H1 (cell line): ENCODE results near the gene CSN1S1. TPM values are rescaled to one million over a fixed set of nuclear protein-coding genes. Genes with fewer than 3 reads are reported as not detected.

Source experiments
- CTCF ChIA-PET: fragments of 300-600 bp; sonication (Branson Sonifier 250); formaldehyde crosslinking; loops from one replicate; lab custom pipeline; 2021; ENCODE audit not compliant: partially characterized antibody; lab: Charles Lee
- POLR2A ChIA-PET: fragments of 300-600 bp; sonication (Branson Sonifier 250); formaldehyde crosslinking; loops from one replicate; lab custom pipeline; 2021; ENCODE audit warnings: inconsistent platforms; ENCODE audit not compliant: partially characterized antibody; lab: Charles Lee
- DNase-seq, 2 experiments: peaks; one replicate each; pipeline versions ENCODE4 v3.0.0 to v3.0.0-alpha.2; 2010 to 2022; ENCODE audit warnings: low spot score in 2 of 2, low read depth in 1 of 2, mixed read lengths in 1 of 2
- FAIRE-seq: peaks from 2 replicates; lab custom pipeline; 2011; peaks lifted over from hg19 to GRCh38; lab: Jason Lieb, UNC
- H2AFZ ChIP-seq: 2 replicates; pipeline ENCODE4 v1.8.1; 2012; ENCODE audit warnings: low read length, inconsistent platforms
- H2AK5ac ChIP-seq: 2 replicates; pipeline ENCODE4 v1.6.1; 2013; ENCODE audit warnings: low read depth, low read length
- H2BK120ac ChIP-seq: replicated peaks from 2 replicates; pipeline ENCODE3; 2013; ENCODE audit warnings: low read depth, low read length, inconsistent platforms
- H2BK12ac ChIP-seq: 2 replicates; pipeline ENCODE4 v1.6.1; 2013; ENCODE audit warnings: low read depth, low read length
- H2BK15ac ChIP-seq: 2 replicates; pipeline ENCODE4 v1.6.1; 2013; ENCODE audit warnings: low read length
- H2BK20ac ChIP-seq: 2 replicates; pipeline ENCODE4 v1.6.1; 2013; ENCODE audit warnings: low read length
- H2BK5ac ChIP-seq: 2 replicates; pipeline ENCODE4 v1.6.1; 2013; ENCODE audit warnings: low read depth, low read length
- H3K14ac ChIP-seq: 2 replicates; pipeline ENCODE4 v1.6.1; 2013; ENCODE audit warnings: inconsistent platforms; ENCODE audit not compliant: insufficient read length
- H3K18ac ChIP-seq: 2 replicates; pipeline ENCODE4 v1.6.1; 2013; ENCODE audit warnings: low read length; ENCODE audit errors: extremely low read depth
- H3K23ac ChIP-seq: 2 replicates; pipeline ENCODE4 v1.6.1; 2013; ENCODE audit warnings: inconsistent platforms; ENCODE audit not compliant: insufficient read length
- H3K23me2 ChIP-seq: 2 replicates; pipeline ENCODE4 v1.6.1; 2013; ENCODE audit warnings: low read depth, low read length
- H3K27ac ChIP-seq: 2 replicates; pipeline ENCODE4 v1.6.1; 2011; ENCODE audit warnings: low read depth, low read length, inconsistent platforms
- H3K27me3 ChIP-seq, 4 experiments: replicated peaks in 1 of 4; 1 replicate in 1 of 4; 2 replicates in 3 of 4; pipeline versions ENCODE4 v1.6.1 to v1.8.1; 2011 to 2013; ENCODE audit warnings: low read length in 3 of 4, mild to moderate bottlenecking in 3 of 4, inconsistent platforms in 2 of 4, mixed read lengths in 2 of 4, moderate library complexity in 1 of 4; ENCODE audit not compliant: control insufficient read depth in 3 of 4, insufficient read depth in 3 of 4; ENCODE audit errors: extremely low read depth in 1 of 4
- H3K36me3 ChIP-seq, 4 experiments: 2 replicates each; pipeline versions ENCODE4 v1.6.1 to v1.8.1; 2011 to 2013; ENCODE audit warnings: mild to moderate bottlenecking in 4 of 4, low read length in 3 of 4, moderate library complexity in 2 of 4, control low read depth in 1 of 4, inconsistent platforms in 1 of 4; ENCODE audit not compliant: insufficient read depth in 4 of 4, control insufficient read depth in 2 of 4
- H3K4ac ChIP-seq: replicated peaks from 2 replicates; pipeline ENCODE3; 2013; ENCODE audit warnings: low read length, low read depth, mixed read lengths, inconsistent platforms; ENCODE audit not compliant: insufficient read length
- H3K4me1 ChIP-seq, 4 experiments: replicated peaks in 1 of 4; 1 replicate in 1 of 4; 2 replicates in 3 of 4; pipeline versions ENCODE4 v1.6.1 to v1.8.1; 2011 to 2013; ENCODE audit warnings: low read length in 3 of 4, inconsistent platforms in 2 of 4, mixed read lengths in 1 of 4; ENCODE audit not compliant: insufficient read depth in 4 of 4, control insufficient read depth in 3 of 4
- H3K4me2 ChIP-seq, 2 experiments: 2 replicates each; pipeline versions ENCODE4 v1.6.1 to v1.8.1; 2011 to 2013; ENCODE audit warnings: low read depth in 2 of 2, low read length in 2 of 2, control low read depth in 1 of 2, inconsistent platforms in 1 of 2, mild to moderate bottlenecking in 1 of 2; ENCODE audit not compliant: insufficient read depth in 1 of 2
- H3K4me3 ChIP-seq, 4 experiments: fragments of 200-600, 300-600 bp in 1 of 4; sonication (generic), shearing (Covaris generic), sonication (Bioruptor Twin) in 1 of 4; 2 replicates each; pipeline versions ENCODE4 v1.5.1 to v1.8.1; 2011 to 2016; ENCODE audit warnings: low read length in 4 of 4, low read depth in 3 of 4, control low read depth in 2 of 4, inconsistent platforms in 2 of 4, mild to moderate bottlenecking in 2 of 4, mixed read lengths in 1 of 4, moderate library complexity in 1 of 4; ENCODE audit not compliant: insufficient read depth in 2 of 4; ENCODE audit errors: extremely low read depth in 1 of 4
- H3K56ac ChIP-seq: replicated peaks from 2 replicates; pipeline ENCODE3; 2013; ENCODE audit warnings: low read depth, mild to moderate bottlenecking, mixed read lengths, low read length, inconsistent platforms; ENCODE audit not compliant: insufficient read length
- H3K79me1 ChIP-seq: 2 replicates; pipeline ENCODE4 v1.6.1; 2013; ENCODE audit warnings: low read depth, low read length, control low read depth
- H3K79me2 ChIP-seq, 2 experiments: 2 replicates each; pipeline versions ENCODE4 v1.6.1 to v1.8.1; 2012 to 2013; ENCODE audit warnings: low read length in 2 of 2, mild to moderate bottlenecking in 2 of 2, inconsistent platforms in 1 of 2; ENCODE audit not compliant: insufficient read depth in 2 of 2, control insufficient read depth in 1 of 2
- H3K9ac ChIP-seq, 4 experiments: replicated peaks in 1 of 4; 1 replicate in 1 of 4; 2 replicates in 3 of 4; pipeline versions ENCODE4 v1.6.1 to v1.8.1; 2011 to 2013; ENCODE audit warnings: low read depth in 3 of 4, low read length in 3 of 4, control low read depth in 2 of 4, mild to moderate bottlenecking in 2 of 4, moderate library complexity in 2 of 4, inconsistent platforms in 1 of 4; ENCODE audit errors: extremely low read depth in 1 of 4
- H3K9me3 ChIP-seq, 2 experiments: 2 replicates each; pipeline versions ENCODE4 v1.6.1 to v1.8.1; 2012 to 2013; ENCODE audit warnings: mild to moderate bottlenecking in 2 of 2, moderate library complexity in 2 of 2, control low read depth in 1 of 2, inconsistent platforms in 1 of 2, low read depth in 1 of 2, low read length in 1 of 2, mixed read lengths in 1 of 2; ENCODE audit not compliant: insufficient read depth in 2 of 2
- H4K20me1 ChIP-seq, 2 experiments: replicated peaks in 1 of 2; 2 replicates each; pipeline versions ENCODE3 to v1.8.1; 2011 to 2013; ENCODE audit warnings: inconsistent platforms in 2 of 2, low read length in 2 of 2, mild to moderate bottlenecking in 1 of 2; ENCODE audit not compliant: insufficient read depth in 2 of 2, control insufficient read depth in 1 of 2
- H4K5ac ChIP-seq: 2 replicates; pipeline ENCODE4 v1.6.1; 2013; ENCODE audit warnings: low read length, low read depth, mixed read lengths, inconsistent platforms; ENCODE audit not compliant: insufficient read length
- H4K8ac ChIP-seq: 2 replicates; pipeline ENCODE4 v1.8.0; 2013; ENCODE audit warnings: mild to moderate bottlenecking, moderate library complexity, low read length, inconsistent platforms; ENCODE audit not compliant: insufficient read depth; ENCODE audit errors: extremely low read depth
- H4K91ac ChIP-seq: replicated peaks from 2 replicates; pipeline ENCODE3; 2013; ENCODE audit warnings: low read length, mixed read lengths, inconsistent platforms; ENCODE audit not compliant: insufficient read length
- CTBP2 ChIP-seq: IDR thresholded peaks from 2 replicates; pipeline ENCODE4 v1.7.0; 2011; ENCODE audit warnings: borderline replicate concordance, mild to moderate bottlenecking, moderate library complexity, mixed read lengths, low read length; ENCODE audit not compliant: insufficient read depth, insufficient read length
- POLR2A ChIP-seq, 2 experiments: IDR thresholded peaks; 1 replicate in 1 of 2; 2 replicates in 1 of 2; pipeline ENCODE4 v1.6.1; 2011; ENCODE audit warnings: low read depth in 2 of 2, low read length in 2 of 2, mild to moderate bottlenecking in 2 of 2; ENCODE audit errors: control extremely low read depth in 1 of 2
- RAD21 ChIP-seq, 2 experiments: IDR thresholded peaks in 1 of 2; conservative IDR thresholded peaks in 1 of 2; 2 replicates each; pipeline ENCODE4 v1.6.1; 2011; ENCODE audit warnings: low read depth in 2 of 2, low read length in 2 of 2, improper control_type of control experiment in 1 of 2, inconsistent platforms in 1 of 2, mild to moderate bottlenecking in 1 of 2, moderate library complexity in 1 of 2
- polyA plus RNA-seq, 7 experiments: library from polyadenylated mRNA; depleted of rRNA in 3 of 7; stranded (reverse) in 5 of 7; unstranded in 2 of 7; fragments of >200 nt in 5 of 7; fragments of 200-250 nt in 2 of 7; gene quantifications; 1 replicate in 5 of 7; 2 replicates in 1 of 7; 4 replicates in 1 of 7; pipeline versions ENCODE4 v1.2.1 to v1.2.3, GENCODE V29; 2011 to 2013; ENCODE audit warnings: missing spikeins in 2 of 7, mixed read lengths in 2 of 7
- total RNA-seq: library from RNA; stranded (reverse); fragmentation: NEBNext Ultra II Directional; extraction: Animal tissue kit (Norgen Biotek cat#: 25700); gene quantifications from 2 replicates; pipeline ENCODE4 v1.2.1, GENCODE V29; 2021

CSN1S1 gene
- total and polyA plus RNA-seq, 2 of the 8 experiments (the other 6 are each of a cell fraction or from before 2014, with no cell fraction given): not detected

DNA sequence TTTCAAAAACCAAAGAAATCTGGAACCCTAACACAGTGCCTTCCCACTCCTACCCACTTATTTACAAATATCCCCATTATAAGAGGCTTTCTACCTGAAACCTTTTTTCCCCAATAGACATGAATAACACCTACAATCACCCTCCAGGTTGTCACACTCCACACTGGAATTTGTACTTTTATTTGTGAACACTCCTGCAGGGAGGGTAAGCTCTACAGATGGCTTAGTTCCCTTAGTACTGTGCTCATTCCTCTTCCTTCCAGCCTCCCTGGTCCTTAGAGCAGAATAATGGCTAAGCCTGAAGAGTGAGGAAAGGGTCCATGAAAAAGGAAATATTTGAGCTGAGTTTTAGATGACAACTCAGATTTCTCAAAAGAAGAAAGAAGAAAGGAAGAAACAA lies 48.7 kb upstream of the CSN1S1 start:
- no peak for FAIRE-seq
- no peaks in the 10 kb centered on the region for H3K27me3 ChIP-seq

More for the DNA sequence above, 48.7 kb upstream of the CSN1S1 start:
- no peak for TF ChIP-seq CTBP2
- TF ChIP-seq RAD21 (IDR thresholded peaks at IDR 0.05 in 1 of 2, conservative IDR thresholded peaks at IDR 0.05 in 1 of 2; ENCODE audit: low read depth in 2 of 2, low read length in 2 of 2): no peak
- no peak for TF ChIP-seq POLR2A (IDR thresholded peaks at IDR 0.05; ENCODE audit: control extremely low read depth in 1 of 2, low read depth in 2 of 2, low read length in 2 of 2)
- H3K18ac ChIP-seq: no peak overlapping the region
- no peak overlapping the region for H3K4me2 ChIP-seq
- no peak overlapping the region for H3K9ac ChIP-seq
- H4K8ac ChIP-seq: no peak overlapping the region
- no peaks in the 10 kb centered on the region for H4K20me1 ChIP-seq
- H3K9me3 ChIP-seq: peaks cover 7 to 13% of the 10 kb centered on the region in 2 experiments; a peak in 3 of 4 replicates
- H3K27ac ChIP-seq: no peak overlapping the region
- CTCF ChIA-PET: interaction anchor here (0.8 to 4.1 kb wide), 11 partner anchors 14 to 281 kb away, joined by 3 to 25 read pairs (median 5); no protein-coding TSS in a partner anchor
- no peak overlapping the region for H2AFZ ChIP-seq
- H4K5ac ChIP-seq: no peak overlapping the region
- no peak overlapping the region for H2BK15ac ChIP-seq
- H2AK5ac ChIP-seq: no peak overlapping the region
- no peak overlapping the region for H2BK12ac ChIP-seq
- no peak overlapping the region for H3K14ac ChIP-seq
- no peaks in the 10 kb centered on the region for H3K79me1 ChIP-seq
- no peaks in the 10 kb centered on the region for H3K36me3 ChIP-seq
- H2BK20ac ChIP-seq: no peak overlapping the region
- no peak overlapping the region for H2BK120ac ChIP-seq
- H3K23me2 ChIP-seq: no peaks in the 10 kb centered on the region
- no peak for DNase-seq
- no peak overlapping the region for H4K91ac ChIP-seq
- H3K23ac ChIP-seq: no peak overlapping the region
- H3K56ac ChIP-seq: no peak overlapping the region
- H3K4ac ChIP-seq: no peak overlapping the region
- POLR2A ChIA-PET: no interaction called here
- H3K79me2 ChIP-seq: no peaks in the 10 kb centered on the region
- H2BK5ac ChIP-seq: no peak overlapping the region
- no peaks in the 10 kb centered on the region for H3K4me1 ChIP-seq
- H3K4me3 ChIP-seq: no peak overlapping the region
